GM19467 (cell line): ENCODE results near the gene NXNL1.
"Not testable (repeated sequence)": the region's sequence is repeated elsewhere in the genome, so short reads cannot be mapped to it uniquely, and the experiment has no call there.

ENCODE experiments used
- ATAC-seq: cut with Tn5 transposase; IDR thresholded peaks from one replicate; pipeline ENCODE4 v1.9.1; 2021; ENCODE audit warnings: mild to moderate bottlenecking, moderate library complexity; ENCODE audit not compliant: unreplicated experiment

NXNL1 gene

GRCh38 chr19:17487284-17488121 lies 26.8 kb upstream of the NXNL1 start:
- ATAC-seq, result no peak

GRCh38 chr19:17486545-17487240 lies 26.0 kb upstream of the NXNL1 start:
- ATAC-seq, result no peak

GRCh38 chr19:17484520-17485185 lies 23.9 kb upstream of the NXNL1 start:
- no peak for ATAC-seq

- no peak for ATAC-seq
Measured at GRCh38 chr19:17483605-17484002, 22.9 kb upstream of the NXNL1 start.

DNA sequence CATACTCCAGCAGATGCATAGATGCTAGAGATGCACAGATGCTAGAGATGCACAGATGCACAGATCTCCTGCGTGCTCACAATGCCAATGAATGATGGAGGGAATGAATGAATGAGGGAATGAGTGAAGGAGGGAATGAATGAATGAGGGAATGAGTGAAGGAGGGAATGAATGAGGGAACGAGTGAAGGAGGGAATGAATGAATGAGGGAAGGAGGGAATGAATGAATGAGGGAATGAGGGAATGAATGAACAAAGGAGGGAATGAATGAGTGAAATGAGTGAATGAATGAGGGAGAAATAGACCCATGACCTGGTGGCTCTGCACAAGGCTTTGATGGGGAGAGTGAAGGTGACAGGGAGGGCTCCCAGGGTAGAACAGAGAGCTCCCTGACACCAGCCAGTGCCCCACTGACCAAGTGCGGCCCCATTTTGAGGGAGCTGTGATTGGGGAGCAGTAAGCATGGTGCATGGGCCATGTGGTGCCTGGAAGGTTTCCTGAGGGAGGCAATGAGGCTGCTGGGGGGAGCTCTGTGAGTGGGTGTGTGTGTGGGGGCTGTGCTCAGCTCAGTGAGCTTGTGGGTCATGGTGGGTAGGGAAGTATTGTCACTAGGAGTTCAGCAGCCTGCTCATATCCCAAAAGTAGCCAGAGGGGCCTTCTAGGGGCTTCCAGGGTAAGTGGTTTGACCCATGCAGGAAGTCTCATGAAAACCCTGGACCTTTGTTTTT lies 22.3 kb upstream of the NXNL1 start:
- ATAC-seq, result no peak

- no peak for ATAC-seq
Measured at GRCh38 chr19:17481986-17482385, 21.3 kb upstream of the NXNL1 start.

- ATAC-seq, result no peak
Measured at GRCh38 chr19:17479325-17479791, 18.6 kb upstream of the NXNL1 start.

GRCh38 chr19:17475541-17476115 lies 14.9 kb upstream of the NXNL1 start:
- ATAC-seq, result no peak

- not testable (repeated sequence) for ATAC-seq
Measured at GRCh38 chr19:17475011-17475540, 14.3 kb upstream of the NXNL1 start.

DNA sequence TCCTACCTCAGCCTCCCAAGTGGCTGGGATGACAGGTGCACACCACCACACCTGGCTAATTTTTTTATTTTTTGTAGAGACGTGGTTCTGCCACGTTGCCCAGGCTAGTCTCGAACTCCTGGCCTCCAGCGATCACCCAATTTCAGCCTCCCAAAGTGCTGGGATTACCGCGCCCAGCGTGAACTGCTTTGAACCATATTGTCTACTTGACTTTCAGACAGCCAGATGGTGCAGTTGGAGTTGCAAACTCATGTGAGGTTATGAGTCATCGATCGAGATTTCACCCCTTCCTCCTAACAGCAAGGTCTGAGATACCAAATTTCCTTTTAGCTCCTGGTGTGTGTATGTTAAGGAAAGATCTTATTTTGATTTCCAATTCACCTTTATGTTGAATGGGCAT lies 12.3 kb upstream of the NXNL1 start:
- ATAC-seq, result no peak

- no peak for ATAC-seq
Measured at GRCh38 chr19:17471410-17472125, 10.8 kb upstream of the NXNL1 start.

DNA sequence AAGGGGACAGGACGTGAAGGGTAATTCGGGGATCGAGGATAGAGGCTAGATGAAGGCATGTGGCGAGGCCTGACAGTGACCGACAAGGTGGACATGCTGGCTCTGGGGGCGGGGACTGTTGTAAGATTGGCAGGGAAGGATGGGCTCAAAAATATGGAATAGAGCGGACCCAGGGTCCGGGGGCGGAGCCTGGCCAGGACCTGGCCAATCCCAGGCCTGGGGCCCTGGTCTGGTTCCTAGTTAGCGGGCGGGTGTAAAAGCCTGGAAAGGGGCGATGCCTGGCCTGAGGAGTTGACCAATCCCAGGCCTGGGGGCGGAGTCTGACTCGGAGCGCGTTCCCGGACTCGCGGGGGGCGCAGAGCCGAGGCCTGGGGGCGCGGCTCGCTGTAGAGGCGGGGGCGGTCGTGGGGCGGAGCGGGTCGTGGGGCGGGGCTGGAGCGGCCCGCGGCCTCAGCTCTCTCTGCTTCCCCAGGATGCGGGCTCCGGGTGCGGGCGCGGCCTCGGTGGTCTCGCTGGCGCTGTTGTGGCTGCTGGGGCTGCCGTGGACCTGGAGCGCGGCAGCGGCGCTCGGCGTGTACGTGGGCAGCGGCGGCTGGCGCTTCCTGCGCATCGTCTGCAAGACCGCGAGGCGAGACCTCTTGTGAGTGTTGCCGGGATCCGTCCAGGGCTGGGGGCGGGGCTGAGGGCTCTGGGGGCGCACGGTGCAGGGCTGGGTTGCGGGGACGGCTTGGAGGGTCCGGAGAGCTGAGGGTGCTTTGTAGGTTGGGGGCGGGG lies 9.5 kb upstream of the NXNL1 start, which contains the start of gene SLC27A1:
TSS of gene SLC27A1 (plus strand) at position 457 of the 774 bp plus-strand sequence. CDS start at position 474, 17 bp downstream.
- peak; percentile 73 for ATAC-seq

- ATAC-seq, result peak; percentile 41
Measured at GRCh38 chr19:17469481-17470067, 8.8 kb upstream of the NXNL1 start.

DNA sequence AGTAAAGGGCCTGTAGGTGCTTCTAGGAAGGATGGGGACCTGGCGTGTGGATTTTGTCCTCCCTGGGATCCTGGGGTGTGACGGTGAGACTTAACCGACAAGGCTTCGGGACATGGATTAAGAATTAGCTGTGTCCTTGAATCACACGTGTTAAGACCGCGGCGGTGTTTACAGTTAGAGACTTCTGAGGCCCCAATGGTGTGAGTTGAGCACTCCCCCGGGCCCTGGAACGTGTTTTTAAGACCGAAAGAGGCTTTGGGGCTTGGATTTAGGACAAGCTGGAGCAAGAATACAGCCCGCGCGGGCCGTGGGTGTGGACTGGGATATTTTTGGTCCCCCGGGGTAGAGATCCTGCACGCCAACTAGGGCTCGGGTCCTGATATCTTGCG lies 8.4 kb upstream of the NXNL1 start:
- ATAC-seq, result no peak

DNA sequence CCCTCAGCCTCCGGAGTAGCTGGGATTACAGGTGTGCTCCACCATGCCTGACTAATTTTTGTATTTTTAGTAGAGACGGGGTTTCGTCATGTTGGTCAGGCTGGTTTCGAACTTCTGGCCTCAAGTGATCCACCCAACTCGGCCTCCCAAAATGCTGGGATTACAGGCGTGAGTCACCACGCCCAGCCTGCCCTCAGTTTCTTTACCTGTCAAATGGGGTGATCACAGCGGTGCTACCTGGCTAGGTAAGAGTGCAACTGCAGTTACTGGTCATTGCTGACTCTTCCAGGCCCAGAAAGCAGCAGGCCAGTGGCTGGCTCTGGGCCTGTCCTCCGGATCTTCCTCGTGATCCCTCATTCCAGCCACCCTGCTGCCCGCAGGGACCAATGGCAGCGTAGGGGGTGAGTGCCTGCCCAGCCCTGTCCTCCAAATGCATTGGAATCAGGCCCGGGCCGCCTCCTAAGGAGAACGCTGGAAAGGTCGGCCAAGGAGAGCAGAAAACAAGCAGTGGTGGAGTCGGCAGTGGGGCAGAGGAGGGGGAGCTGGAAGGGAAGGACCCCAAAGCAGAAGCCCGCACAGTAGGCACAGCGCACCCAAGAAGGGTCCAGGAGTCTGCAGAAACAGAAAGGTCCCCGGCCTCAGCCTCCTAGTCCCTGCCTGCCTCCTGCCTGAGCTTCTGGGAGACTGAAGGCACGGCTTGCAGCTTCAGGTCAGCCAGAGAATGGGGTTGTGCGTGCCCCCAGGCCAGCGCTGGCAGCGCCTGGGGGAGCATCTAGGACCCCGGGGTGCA lies 7.8 kb upstream of the NXNL1 start:
- ATAC-seq, result no peak

GRCh38 chr19:17467471-17468301 lies 7.0 kb upstream of the NXNL1 start:
- ATAC-seq, result no peak

- ATAC-seq, result no peak
Measured at GRCh38 chr19:17466487-17466850, 5.7 kb upstream of the NXNL1 start.
